Stimulated activated CD8-positive, alpha-beta memory T cell treated with anti-CD3 and anti-CD28 coated beads, Interleukin-12 subunit alpha, Interleukin-12 subunit beta, amount 100 ng/mL, for 24 hours (primary cell): ENCODE results near the gene PKNOX2.

Experiments
- DNase-seq: peaks from one replicate; pipeline ENCODE4 v3.0.0-alpha.2; 2020; ENCODE audit errors: extremely low read depth

The PKNOX2 gene

DNA sequence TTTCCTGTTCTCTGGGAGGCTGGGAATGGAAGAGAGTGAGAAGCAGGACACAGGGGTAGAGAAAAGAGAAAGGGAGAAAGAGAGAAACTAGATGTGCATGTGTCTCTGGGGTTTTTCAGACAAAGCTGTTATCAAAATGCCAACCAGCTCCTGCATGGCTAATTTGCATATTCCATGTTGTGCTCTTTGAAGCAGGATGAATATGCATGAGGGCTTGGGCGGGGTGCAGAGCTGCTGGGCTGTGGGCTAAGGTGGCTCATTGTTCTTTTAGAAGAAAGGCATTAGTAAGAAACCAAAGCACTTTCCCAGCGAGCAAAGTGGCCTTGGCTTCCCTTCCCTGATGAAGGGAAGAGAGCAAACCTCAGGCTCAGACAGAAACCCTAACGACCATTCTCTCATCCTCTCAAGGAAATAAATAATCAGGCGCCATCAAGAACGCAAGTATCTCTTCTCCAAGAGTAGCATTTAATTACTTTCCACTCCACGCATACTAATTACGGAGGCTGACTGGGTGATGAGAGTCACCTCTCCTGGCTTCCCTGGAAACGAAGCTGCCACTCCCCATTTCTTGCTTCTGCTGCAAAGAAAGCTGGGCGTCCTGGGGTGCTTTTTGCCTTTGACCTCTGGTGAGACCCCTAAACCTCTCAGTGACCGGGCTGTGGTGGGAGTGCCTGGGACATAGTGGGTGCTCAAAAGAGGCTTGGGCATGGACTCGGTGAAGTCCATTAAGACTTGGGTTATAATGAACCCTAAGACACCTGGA lies 277.3 kb downstream of the PKNOX2 start:
- DNase-seq: no peak

DNA sequence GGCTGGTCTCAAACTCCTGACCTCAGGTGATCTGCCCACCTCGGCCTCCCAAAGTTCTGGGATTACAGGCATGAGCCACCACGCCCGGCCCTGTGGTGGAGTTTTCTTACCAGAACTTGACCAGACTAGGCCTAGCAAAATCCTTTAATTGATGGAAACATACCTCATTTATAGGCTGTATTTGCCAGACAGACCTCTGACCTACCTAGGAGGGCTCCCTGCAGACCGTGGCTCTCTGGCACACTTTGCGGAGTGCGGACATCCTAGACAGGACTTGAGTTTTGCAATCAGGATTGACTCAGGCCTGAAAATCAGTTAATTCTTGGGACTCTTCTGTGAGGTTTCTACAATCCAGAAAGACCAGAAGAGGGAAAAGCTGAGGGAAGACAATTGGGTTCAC lies 278.4 kb downstream of the PKNOX2 start:
- DNase-seq: no peak

DNA sequence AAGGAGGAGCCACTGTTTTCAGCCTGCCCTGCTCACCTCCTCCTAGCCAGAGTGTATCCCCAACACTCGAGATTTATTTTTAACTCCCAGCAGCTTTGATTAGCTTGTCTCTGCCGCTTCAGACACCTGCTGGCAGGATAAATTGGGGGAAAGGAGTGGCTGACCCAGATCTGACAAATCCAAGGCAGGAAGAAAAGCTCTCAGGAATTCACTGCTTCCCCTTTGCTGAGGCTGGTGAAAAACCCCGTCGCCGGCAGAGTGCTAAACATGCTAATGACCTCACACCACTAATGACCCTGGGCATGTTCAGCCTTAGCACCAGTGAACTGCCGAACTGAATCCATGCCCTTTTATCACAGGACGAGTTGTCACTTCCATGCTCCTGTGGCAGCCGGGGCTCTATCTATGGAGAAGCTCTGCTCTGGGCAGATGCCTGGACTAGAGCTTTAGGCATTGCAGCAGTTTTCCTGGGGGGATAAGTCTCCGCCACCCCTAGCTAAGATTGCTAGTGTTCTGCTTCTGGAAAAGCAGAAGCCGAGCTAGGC lies 279.3 kb downstream of the PKNOX2 start:
- DNase-seq: no peak

DNA sequence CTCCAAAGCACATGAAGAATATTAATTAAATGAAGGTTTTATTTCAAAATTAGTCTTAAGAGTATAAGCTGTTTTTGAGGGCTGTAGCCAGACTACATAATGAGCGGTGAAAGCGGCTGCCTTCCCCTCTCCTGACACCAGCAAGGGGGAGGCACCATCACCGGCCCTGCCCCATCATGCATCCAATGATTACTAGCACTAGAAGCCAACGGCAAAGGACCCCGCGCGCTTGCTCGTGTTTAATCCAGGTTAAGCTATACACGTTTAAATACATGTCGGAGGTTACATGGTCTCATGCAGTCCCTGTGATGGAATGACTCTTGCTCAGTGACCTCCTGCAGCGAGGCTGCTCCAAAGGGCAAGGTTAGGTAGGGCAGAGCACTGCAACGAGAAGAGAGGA lies 281.2 kb downstream of the PKNOX2 start:
- DNase-seq: no peak

DNA sequence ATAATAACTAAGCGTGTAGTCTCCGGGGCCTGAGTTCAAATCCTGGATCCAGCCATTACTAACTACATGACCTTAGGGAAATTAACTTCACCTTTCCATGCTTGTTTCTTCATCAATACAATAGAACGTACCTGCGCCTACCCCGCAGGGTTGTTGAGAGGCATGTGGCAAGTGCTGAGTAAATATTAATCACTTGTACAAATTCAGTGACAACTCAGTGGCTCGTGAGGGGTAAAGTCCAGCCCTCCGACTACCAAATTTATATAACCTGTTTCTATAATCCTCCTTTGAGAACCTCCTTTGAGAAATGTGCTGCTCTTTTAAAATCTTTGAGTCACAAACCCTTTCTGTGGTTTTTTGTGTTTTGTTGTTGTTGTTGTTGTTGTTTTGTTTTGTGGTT lies 281.7 kb downstream of the PKNOX2 start:
- DNase-seq: no peak

DNA sequence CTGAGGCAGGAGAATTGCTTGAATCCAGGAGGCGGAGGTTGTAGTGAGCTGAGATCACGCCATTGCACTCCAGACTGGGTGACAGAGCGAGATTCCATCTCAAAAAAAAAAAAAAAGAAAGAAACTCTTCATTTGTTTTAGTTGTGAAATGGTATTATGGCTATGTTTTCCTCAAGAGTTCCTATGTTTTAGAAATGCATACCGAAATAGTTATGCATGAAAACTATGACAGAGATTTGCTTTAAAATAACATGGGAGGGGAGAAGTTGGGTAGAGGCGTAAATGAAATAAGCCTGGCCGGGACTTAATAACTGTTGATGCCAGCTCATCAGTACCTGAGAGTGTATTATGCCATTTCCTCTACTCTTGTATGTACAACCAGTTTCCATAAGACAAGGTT lies 283.2 kb downstream of the PKNOX2 start:
- DNase-seq: no peak

DNA sequence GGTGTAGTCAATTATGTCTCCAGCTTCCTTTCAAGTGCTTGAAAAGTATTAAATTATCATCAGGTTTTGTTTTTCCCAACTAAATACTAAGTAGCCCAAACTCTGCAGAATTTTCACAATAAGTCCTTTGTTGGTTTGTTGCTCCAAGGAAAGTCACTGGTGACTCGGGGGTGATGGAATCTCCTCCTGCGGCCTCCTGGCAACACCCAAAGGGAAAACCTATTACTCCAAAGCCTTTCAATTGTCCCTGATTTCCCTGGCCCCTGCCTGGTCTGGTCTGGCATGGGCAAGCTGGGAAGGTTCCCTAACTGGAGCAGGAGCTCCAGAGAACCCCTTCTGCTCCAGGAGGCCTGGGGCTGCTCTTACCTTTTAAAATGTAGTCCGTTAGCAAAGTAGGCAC lies 283.6 kb downstream of the PKNOX2 start:
- no peak for DNase-seq

DNA sequence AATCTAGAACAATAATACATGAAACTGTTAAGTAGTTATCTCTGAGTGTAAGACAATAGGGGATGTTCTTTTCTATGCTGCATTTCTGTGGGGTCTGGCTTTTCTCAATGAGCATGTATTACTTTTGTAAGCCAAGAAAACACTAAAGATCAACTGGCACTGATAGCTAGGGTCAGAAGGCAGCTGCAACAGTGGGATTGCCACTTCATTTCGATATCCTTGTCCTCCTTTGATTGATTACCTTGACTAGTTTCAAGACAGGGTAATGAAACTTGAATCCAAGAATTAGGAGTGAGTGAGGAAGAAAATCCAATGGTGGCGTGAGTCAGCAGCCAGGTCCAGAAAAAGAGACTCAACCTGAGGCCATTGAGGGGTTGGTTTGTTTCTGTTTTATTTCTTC lies 285.0 kb downstream of the PKNOX2 start:
- no peak for DNase-seq

DNA sequence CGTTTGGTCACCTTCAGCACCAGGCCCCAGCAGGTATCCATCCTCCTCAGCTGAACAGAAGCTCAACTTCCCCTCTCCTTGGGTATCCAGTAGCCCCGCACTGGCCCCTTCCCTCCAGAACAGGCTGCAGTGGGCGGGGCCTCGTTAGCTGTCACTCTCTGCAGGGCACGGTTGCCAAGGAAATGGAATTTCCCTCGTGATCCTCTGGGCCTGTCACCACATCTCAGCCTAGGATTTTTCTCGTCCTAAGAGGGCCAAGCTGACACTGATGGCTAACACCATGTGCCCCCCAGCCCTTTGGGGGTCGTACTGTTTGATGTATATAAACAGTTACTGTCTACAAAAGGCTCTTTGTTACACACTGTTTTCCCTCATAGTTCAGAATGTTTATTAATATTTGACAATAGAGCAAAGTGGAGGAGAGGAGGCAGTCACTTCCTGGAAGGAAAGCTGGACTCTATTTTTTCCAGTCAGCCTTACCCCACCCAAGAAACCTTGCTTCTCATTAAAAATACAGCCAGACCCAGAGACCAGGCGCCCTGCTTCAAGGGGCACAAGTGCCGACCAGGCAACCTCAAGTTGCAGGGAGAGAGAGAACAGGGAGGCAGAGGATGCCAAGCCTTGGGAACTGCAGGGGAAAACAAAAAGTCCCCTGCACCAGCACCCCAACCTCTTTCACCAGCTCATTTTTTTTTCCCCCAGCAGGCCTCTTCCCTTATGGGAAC lies 287.0 kb downstream of the PKNOX2 start:
- no peak for DNase-seq

DNA sequence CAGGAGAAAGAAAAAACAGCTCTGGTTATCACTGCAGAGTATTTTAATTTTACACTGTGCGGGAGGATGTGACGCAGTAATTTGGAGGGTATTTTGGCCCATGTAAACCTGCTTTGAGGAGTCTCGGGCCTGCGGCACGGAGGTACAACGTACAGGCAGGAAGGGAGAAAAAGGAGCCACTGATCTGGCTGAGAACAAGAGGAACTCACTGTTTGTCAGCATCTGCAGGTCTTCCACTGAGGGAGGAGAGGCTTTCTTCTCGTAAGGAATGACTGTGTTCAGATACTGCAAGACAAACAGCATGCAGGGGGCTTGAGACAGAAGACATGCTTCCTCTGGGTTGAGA lies 287.5 kb downstream of the PKNOX2 start:
- no peak for DNase-seq

DNA sequence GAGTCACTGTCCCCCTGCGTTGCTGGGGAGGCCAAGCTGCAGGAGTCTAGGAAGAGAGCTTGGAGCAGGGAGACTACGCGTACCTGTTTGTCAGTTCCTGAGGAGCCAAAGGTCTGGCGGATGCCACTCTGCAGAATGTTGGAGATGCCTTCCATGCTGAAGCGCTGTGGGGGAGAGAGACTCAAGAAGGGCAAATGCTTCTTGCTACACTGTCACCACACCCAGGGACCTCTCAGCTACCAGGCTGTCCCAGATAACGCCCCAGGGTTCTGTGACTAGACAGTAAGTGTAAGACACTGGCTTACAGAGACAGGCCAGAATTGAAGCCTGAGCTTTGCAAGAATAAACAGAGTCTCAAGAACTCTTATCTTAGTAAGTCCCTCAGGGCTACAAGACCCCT lies 289.5 kb downstream of the PKNOX2 start:
- no peak for DNase-seq

DNA sequence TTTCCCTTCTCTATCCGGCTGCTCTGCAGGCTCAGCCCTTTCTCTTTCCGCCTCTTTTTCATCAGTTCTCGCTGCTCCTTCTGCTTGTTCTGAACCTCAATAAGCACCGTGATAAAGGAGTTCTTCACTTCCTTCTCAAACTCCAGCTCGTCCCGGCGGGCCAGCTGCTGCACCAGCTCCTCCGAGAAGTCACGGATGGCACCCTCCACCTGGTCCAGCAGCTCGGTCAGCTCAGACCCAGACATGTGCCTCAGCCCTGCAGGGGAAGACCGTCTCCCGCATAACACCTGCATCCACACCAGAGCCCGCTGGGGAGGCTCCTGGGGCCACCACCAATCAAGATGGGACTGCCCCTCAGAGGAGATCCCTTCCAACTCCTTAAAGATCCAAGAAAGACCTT lies 291.3 kb downstream of the PKNOX2 start:
- DNase-seq: no peak

DNA sequence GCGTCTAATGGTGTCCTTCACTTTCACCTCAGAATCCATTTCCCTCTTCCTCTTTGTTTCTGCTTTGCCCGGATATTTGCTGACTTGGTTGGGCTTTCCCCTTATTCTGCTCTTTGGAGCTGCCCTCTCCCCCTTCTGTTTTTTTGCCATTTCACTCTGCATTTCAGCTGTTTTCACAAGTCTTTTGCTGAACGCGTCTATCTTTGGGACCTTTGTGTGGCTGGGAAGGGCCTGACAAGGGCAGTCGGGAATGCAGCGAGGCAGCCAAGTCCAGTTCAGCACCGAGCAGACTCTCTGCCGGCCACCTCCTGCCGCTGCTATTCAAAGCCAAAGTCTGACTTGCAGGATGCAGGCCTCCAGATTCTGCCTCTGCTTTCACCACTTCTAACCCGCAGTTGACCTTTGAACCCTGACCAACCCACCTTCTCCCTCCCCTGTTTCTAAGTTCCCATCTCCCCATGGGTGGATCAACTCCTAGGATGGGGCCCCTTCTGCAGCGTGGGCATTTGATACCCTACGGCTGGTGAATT lies 293.3 kb downstream of the PKNOX2 start:
- DNase-seq: no peak

DNA sequence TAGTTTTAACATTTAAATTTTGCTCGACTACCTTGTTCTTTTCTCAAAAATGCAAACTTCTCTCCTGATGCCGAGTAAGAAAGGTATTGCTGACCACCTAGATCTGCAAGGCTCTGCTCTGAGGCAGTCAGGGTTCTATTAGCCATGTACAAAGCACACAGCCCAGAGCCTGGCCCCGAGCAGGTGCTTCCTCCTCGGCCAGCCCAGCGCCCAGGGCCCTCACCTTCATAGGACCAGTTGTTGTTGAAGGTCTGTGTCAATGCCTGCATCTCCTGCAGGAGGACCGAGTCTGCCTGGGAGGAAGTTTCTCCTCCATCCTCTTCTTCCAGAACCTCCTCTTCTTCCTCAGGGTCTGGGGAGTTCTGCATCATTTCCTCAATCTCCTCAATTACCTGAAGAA lies 295.7 kb downstream of the PKNOX2 start:
- no peak for DNase-seq

DNA sequence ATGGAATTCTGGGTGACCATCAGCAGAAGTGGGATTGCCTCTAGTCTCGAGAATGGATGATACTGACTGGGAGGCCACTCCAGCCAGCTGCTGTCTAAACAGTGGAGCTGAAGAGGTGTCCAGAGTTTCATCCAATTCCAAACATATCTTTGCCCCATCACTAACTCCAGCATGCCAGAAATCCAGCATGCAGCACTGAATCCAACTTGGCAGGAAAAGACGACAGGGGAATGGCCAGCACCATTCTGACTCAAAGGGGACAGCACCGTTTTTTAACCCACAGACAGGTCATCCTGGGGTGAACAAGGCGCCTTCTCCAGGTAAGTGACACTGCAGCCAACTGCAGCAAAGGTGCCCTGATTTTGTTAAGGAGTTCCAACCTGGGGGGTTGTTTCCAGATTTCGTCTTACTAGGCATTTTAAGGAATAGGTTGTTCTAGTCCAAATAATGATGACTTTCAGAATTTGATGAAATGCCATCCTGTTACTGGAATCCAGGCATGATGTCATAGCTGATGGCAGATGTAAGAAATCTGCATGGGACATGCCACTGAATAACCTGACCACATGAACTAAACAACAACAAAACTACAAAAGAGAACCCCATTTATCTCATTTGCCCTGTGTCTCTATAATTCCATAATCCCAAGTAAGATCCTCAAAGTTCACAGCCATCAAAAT lies 299.2 kb downstream of the PKNOX2 start:
- DNase-seq: no peak

DNA sequence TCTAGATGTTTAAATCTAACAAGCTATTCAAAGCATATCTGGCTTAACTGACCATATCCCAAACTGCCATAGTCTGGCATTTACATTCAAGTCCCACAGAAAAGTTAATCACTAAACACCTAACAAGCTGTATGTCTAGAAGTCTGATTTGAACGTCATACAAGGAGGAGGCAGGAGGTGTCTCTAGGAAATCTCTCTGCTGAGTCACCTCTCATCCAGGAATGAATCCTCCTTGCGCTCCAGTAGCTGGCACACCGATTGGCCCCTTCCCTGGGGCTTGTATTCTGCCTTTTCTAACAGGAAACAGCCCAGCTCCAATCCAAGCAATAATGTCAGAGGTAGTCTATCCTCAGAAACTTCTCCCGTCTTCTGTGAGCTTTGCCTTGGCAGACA lies 299.7 kb downstream of the PKNOX2 start:
- DNase-seq: no peak

DNA sequence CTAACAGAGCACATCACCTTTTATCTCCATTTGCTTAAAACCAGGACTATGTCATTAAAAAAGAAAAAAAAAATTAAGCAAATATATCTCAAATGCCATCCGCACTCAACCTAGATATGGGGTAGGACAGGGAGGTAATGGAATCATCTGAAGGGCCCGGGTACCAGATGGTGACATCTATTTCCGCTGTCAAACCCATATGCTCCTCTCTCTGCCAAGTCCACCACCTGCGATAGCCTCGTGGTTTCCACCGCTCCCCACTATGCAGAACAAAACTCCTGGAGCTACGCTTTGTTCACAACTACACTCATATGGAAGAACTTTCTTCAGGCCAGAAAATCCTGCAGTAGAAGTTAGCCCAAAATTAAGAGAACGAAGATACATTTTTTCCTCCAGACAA lies 300.1 kb downstream of the PKNOX2 start:
- no peak for DNase-seq

DNA sequence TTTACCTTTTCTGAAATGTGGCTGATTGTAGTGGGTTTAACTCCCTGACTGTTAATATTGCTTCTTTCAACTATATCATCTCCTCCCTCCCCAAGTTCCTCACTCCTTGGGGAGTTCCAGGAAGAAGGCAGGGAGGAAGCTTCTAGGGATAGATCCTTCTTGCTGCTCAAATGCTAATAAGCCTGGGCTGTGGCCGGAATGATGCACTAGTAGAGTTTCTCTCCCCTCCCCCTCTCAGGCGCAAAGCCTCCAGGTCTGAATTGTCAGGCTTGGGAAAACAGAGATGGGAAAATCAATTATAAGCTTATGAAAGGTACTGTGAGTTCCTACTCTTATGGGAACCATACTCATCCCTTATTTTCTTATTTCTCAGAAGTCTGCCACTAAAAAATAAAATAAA lies 300.7 kb downstream of the PKNOX2 start:
- DNase-seq: no peak

DNA sequence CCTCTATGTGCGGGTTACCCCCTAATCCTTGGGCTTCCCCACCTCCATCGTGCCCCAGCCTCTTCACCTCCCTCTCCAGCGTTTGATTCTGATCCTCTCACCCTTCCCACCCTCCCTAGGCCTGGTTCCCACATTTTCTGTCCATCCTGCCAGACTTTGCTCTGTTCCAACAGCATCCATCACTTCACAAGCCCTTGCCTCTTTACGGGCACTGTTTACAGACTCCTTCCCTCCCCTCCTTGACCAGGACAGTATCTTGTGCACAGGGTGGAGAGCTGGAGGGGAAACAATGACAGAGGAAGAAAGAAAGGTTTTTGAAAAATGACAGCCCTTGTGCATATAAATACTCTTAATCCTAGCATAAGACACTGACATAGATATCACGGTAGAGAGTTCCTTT lies 301.1 kb downstream of the PKNOX2 start:
- no peak for DNase-seq

DNA sequence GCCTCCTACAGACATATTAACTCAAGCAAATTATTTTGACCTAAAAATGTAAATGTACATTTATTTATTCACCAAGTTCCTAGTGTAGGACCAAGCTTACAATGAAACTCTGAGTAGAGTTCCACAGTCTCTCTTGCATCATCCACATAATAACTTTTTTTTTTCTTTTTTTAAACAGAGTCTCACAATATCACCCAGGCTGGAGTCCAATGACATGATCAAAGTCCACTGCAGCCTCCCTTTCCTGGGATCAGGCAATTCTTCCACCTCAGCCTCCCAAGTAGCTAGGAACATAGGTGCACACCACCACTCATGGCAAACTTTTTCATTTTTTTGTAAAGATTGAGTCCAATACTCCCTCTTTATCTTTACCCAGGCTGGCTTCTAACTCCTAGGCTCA lies 303.5 kb downstream of the PKNOX2 start:
- DNase-seq: no peak

DNA sequence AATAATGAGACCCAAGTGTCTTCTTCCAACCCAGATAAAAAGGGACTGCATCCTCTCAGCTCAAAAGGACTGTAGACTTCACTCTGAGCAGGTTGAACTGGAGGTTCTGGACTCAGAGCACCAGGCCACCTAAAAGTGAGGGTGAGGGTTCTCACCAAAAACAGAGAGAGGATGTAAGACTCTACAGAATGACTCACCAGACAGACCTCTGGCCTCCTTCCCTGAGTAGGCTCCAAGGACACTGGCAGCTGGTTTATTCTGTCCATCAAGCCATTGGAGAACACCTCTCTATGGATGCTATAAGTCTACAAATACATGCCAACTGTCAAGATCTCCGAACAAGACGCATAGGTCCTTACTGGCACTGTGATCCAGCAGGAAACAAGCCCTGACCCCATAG lies 304.3 kb downstream of the PKNOX2 start:
- DNase-seq: no peak

DNA sequence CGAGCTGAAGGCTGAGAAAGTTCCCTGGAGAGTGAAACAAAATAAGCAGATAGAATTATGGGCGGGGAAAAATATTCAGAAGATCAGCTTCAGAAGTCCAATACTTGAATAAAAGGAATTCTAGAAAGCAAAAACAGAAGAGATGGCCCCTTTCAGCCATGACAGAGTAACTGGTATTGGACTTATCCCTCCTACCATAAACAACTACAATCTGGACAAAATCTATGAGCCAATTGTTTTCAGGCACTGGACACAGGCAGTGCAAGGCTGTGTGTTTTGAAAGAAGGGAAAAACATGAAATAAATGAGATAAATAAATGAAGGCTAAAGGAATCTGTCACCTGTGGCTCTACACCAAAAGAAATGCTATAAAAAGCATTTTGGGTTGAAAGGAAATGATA lies 305.8 kb downstream of the PKNOX2 start:
- no peak for DNase-seq

DNA sequence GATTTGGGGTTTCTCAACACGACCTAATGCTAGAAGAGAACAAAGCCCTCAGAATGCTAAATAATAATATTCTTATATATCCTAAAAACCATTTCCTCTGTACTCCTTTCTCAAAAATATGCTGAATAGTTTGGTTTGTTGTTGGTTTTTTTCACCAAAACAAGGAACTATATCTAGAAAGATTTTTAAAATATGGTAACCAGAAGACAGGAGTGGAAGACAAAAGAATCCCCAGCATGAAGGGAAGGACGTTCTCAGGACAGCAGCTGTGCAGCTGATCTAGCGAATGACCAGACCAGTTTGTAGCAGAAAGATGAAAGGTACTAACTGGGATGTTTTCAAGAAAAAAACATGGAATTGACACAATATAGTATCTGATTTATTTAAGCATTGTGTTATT lies 312.2 kb downstream of the PKNOX2 start:
- DNase-seq: no peak
